Measurements from ENCODE around the gene NTM.

NTM gene

GRCh38 chr11:131987703-131988102, 617.3 kb downstream of the NTM start:
- DNase-seq: no peak

- no peak for DNase-seq
These were observed 621.2 kb downstream of the NTM start for GRCh38 chr11:131991606-131992005.

- no peak for DNase-seq
These were observed 622.8 kb downstream of the NTM start for GRCh38 chr11:131993246-131993645.

- no peak for DNase-seq
These were observed 627.6 kb downstream of the NTM start for GRCh38 chr11:131998020-131998419.

- no peak for DNase-seq
These were observed 628.7 kb downstream of the NTM start for GRCh38 chr11:131999084-131999483.

GRCh38 chr11:131999955-132000354, 629.5 kb downstream of the NTM start:
- DNase-seq: no peak

GRCh38 chr11:132005887-132006286, 635.5 kb downstream of the NTM start:
- no peak for DNase-seq

- DNase-seq: no peak
These were observed 636.6 kb downstream of the NTM start for GRCh38 chr11:132006884-132007580.

GRCh38 chr11:132008226-132008625, 637.8 kb downstream of the NTM start:
- DNase-seq: no peak

GRCh38 chr11:132008872-132009271, 638.5 kb downstream of the NTM start:
- no peak for DNase-seq

- no peak for DNase-seq
These were observed 649.6 kb downstream of the NTM start for GRCh38 chr11:132020001-132020400.

- no peak for DNase-seq
These were observed 651.9 kb downstream of the NTM start for GRCh38 chr11:132022285-132022684.

GRCh38 chr11:132022733-132023478, 652.5 kb downstream of the NTM start:
- DNase-seq: no peak

- peak; percentile 22 to 58 (median 28) for DNase-seq
These were observed 654.3 kb downstream of the NTM start for GRCh38 chr11:132024587-132025295.

- DNase-seq: no peak
These were observed 656.3 kb downstream of the NTM start for GRCh38 chr11:132026746-132027145.

GRCh38 chr11:132028380-132029240, 658.2 kb downstream of the NTM start:
- DNase-seq: peak in 2 of 3 donors; percentile 15 to 22

- no peak for DNase-seq
These were observed 660.5 kb downstream of the NTM start for GRCh38 chr11:132030896-132031295.

GRCh38 chr11:132032555-132032954, 662.1 kb downstream of the NTM start:
- no peak for DNase-seq

- DNase-seq: no peak
These were observed 662.6 kb downstream of the NTM start for GRCh38 chr11:132033051-132033450.

- DNase-seq: peak in 1 of 3 donors; percentile 11
These were observed 664.8 kb downstream of the NTM start for GRCh38 chr11:132035228-132035627.

- DNase-seq: no peak
These were observed 665.4 kb downstream of the NTM start for GRCh38 chr11:132035766-132036165.

GRCh38 chr11:132036220-132036619, 665.8 kb downstream of the NTM start:
- DNase-seq: no peak

All from suppressor macrophage treated with lipopolysaccharide for 1 hour (primary cell).